ENCODE data around the gene MACROD2. TPM values are rescaled to one million over a fixed set of nuclear protein-coding genes. Genes with fewer than 3 reads are reported as not detected.
"Not testable (repeated sequence)": the region's sequence is repeated elsewhere in the genome, so short reads cannot be mapped to it uniquely, and the experiment has no call there.

MACROD2 gene
- total RNA-seq, 2 donors from 2014 or later = not detected

DNA sequence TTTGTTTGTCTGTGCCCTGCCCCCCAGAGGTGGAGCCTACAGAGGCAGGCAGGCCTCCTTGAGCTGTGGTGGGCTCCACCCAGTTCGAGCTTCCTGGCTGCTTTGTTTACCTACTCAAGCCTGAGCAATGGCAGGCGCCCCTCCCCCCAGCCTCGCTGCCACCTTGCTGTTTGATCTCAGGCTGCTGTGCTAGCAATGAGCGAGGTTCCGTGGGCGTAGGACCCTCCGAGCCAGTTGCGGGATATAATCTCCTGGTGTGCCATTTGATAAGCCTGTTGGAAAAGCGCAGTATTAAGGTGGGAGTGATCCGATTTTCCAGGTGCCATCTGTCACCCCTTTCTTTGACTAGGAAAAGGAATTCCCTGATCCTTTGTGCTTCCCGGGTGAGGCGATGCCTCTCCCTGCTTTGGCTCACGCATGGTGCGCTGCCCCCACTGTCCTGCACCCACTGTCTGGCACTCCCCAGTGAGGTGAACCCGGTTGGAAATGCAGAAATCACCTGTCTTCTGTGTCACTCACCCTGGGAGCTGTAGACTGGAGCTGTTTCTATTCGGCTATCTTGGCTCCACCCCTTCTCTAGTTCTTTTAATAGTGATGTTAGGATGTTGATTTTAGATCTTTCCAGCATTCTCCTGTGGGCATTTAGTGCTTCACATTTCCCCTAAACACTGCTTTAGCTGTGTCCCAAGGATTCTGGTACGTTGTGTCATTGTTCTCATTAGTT, 471.9 kb downstream of the MACROD2 start:
- not testable (repeated sequence) for DNase-seq; ATAC-seq (replicated peaks in 1 of 2); H3K27me3 Mint-ChIP-seq (ENCODE audit: low read depth); H3K4me1 Mint-ChIP-seq (ENCODE audit: low read depth); H3K36me3 Mint-ChIP-seq (ENCODE audit: insufficient read depth in 2 of 2); H3K4me3 Mint-ChIP-seq; H3K27ac Mint-ChIP-seq
- H3K9me3 Mint-ChIP-seq = peaks cover 17 to 23% of the 10 kb centered on the region in 2 donors

DNA sequence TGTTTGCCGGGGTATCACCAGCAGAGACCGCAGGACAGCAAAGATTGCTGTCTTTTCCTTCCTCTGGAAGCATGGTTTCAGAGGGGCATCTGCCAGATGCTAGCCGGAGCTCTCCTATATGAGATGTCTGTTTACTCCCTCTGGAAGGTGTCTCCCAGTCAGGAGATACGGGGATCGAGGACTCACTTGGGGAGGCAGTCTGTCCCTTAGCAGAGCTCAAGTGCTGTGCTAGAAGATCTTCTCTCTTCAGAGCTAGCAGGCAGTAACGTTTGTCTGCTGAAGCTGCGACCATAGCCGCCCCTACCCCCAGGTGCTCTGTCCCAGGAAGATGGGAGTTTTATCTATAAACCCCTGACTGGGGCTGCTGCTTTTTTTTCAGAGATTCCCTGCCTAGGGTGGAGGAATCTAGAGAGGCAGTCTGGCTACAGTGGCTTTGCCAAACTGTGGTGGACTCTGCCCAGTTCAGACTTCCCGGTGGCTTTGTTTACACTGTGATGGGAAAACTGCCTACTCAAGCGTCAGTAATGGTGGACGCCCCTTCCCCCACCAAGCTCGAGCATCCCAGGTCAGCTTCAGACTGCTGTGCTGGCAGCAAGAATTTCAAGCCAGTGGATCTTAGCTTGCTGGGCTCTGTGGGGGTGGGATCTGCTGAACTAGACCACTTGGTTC, 475.0 kb downstream of the MACROD2 start:
- Mint-ChIP-seq H3K36me3 (ENCODE audit: insufficient read depth in 2 of 2) (peaks cover 2 to 5% of the 10 kb centered on the region in 2 donors), H3K9me3 (peaks cover 19 to 22% of the 10 kb centered on the region in 2 donors), H3K4me3 (no peak overlapping the region), H3K27ac (no peak overlapping the region), H3K4me1 (ENCODE audit: low read depth) (no peaks in the 10 kb centered on the region), H3K27me3 (ENCODE audit: low read depth) (no peaks in the 10 kb centered on the region)
- no peak for DNase-seq
- ATAC-seq (replicated peaks in 1 of 2) = no peak

DNA sequence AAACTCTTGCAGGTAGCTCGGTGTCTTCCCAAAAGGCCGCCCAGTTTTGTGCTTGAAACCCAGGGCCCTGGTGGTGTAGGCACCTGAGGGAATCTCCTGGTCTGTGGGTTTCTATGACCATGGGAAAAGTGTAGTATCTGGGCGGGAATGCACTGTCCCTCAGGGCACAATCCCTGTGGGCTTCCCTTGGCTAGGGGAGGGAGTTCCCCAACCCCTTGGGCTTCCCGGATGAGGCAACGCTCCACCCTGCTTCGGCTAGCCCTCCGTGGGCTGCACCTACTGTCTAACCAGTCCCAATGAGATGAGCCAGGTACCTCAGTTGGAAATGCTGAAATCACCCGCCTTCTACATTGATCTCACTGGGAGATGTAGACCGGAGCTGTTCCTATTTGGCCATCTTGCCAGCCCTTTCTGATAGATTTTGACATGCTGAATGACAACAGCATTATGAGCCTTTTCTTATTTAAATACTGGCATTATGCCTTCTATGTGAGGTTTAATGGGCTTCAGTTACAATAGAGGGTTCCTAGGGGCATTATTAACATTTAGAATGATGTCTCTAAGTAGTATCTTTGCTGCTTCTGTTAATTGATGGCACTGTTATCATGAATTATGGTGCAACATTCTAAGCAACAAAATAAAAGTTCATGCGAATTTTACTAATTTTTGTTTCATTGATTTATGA, 475.8 kb downstream of the MACROD2 start:
- H3K9me3 Mint-ChIP-seq = peaks cover 16 to 18% of the 10 kb centered on the region in 2 donors
- no peak for DNase-seq
- peaks cover 2 to 5% of the 10 kb centered on the region in 2 donors for H3K36me3 Mint-ChIP-seq (ENCODE audit: insufficient read depth in 2 of 2)
- no peak for ATAC-seq (replicated peaks in 1 of 2)
- no peak overlapping the region for H3K27ac Mint-ChIP-seq
- no peak overlapping the region for H3K4me3 Mint-ChIP-seq
- no peaks in the 10 kb centered on the region for H3K4me1 Mint-ChIP-seq (ENCODE audit: low read depth)
- H3K27me3 Mint-ChIP-seq (ENCODE audit: low read depth) = no peaks in the 10 kb centered on the region

DNA sequence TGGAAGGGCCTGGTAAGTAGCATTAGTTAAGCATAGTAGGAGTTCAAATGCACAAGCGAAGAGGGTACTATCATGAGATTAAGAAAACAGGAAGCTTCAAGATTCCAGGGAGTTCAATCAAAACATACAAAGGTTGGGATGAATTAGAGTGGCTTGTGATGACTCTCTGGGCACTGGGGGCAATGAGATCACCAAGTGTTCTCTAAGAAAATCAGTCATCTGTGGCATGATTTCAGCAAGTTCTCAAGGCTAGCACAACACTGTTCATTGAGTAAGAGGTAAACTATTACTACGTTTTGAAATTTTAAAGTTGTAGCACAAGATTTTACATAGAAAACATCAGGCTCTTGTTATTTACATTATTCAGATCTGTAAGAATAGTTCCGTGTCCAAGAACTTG, 481.8 kb downstream of the MACROD2 start:
- no peak overlapping the region for H3K4me3 Mint-ChIP-seq
- H3K4me1 Mint-ChIP-seq (ENCODE audit: low read depth) = no peaks in the 10 kb centered on the region
- H3K27me3 Mint-ChIP-seq (ENCODE audit: low read depth) = no peaks in the 10 kb centered on the region
- ATAC-seq (replicated peaks in 1 of 2) (no peak), DNase-seq (no peak)
- peaks cover 0 to 11% of the 10 kb centered on the region in 2 donors for H3K9me3 Mint-ChIP-seq
- H3K27ac Mint-ChIP-seq = no peak overlapping the region
- H3K36me3 Mint-ChIP-seq (ENCODE audit: insufficient read depth in 2 of 2) = no peaks in the 10 kb centered on the region

DNA sequence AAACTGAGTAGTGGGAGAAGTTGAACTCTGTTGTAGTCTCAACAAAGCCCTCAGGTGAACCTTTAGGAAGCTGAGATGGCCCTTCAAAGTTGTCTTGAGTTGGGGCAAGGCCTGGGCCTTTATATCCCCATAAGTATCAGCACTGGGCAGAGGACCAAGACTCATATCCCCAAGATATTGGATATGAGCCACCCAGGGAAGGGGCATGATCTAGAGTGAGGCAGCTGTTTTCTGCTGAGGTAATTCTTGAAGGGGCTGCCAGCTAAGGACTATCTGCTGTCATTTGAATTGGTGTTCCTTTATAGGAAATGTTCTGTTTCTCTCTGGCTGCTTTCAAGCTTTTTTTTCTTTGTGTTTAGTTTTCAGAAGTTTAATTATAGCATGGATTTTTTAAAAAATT, 482.8 kb downstream of the MACROD2 start:
- ATAC-seq (replicated peaks in 1 of 2) (no peak), DNase-seq (no peak)
- no peaks in the 10 kb centered on the region for H3K36me3 Mint-ChIP-seq (ENCODE audit: insufficient read depth in 2 of 2)
- no peaks in the 10 kb centered on the region for H3K4me1 Mint-ChIP-seq (ENCODE audit: low read depth)
- no peaks in the 10 kb centered on the region for H3K27me3 Mint-ChIP-seq (ENCODE audit: low read depth)
- no peak overlapping the region for H3K4me3 Mint-ChIP-seq
- H3K9me3 Mint-ChIP-seq = peaks cover 1 to 9% of the 10 kb centered on the region in 2 donors
- H3K27ac Mint-ChIP-seq = no peak overlapping the region

DNA sequence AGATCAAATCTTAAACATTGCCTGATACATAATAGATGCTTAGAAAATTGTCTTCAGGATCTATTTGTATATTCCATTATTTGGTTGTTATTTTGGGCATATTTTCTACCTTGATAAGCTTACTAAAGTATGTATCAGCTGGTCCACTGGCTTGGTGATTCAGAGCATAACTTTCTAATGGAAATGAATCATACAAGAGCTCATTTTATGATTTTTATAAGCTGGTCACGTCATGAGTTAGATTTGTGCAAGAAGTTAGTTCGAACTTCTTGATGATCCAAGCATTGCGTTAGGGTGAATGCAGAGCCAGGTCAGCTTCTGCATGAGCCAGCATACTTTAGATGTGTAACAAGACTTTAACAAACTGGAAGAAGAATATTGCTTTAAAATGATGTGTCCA, 486.5 kb downstream of the MACROD2 start:
- H3K9me3 Mint-ChIP-seq = peaks cover 6 to 15% of the 10 kb centered on the region in 2 donors
- peaks cover 4 to 5% of the 10 kb centered on the region in 2 donors for H3K36me3 Mint-ChIP-seq (ENCODE audit: insufficient read depth in 2 of 2)
- H3K4me3 Mint-ChIP-seq = no peak overlapping the region
- no peaks in the 10 kb centered on the region for H3K27me3 Mint-ChIP-seq (ENCODE audit: low read depth)
- H3K4me1 Mint-ChIP-seq (ENCODE audit: low read depth) = no peaks in the 10 kb centered on the region
- DNase-seq (no peak), ATAC-seq (replicated peaks in 1 of 2) (no peak)
- H3K27ac Mint-ChIP-seq = no peak overlapping the region

DNA sequence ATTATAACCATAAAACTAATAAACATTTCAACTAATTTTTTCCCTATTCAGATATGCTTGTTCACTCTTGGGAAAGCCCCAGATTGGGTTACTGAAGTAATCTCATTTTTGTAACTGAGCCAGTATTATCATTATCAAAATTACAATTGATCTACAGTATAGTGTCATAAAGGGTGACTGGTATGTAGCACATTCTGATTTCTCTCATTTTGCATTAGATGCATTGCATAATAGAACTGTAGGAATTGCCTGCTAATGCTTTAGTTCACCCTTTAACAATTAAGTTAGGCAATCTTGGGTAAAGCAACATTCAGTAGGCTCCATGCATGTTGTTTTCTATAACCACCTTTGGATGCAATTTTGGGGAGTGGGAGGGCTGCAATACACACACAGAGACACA, 492.9 kb downstream of the MACROD2 start:
- Mint-ChIP-seq H3K36me3 (ENCODE audit: insufficient read depth in 2 of 2) (peaks cover 4 to 5% of the 10 kb centered on the region in 2 donors), H3K27me3 (ENCODE audit: low read depth) (no peaks in the 10 kb centered on the region), H3K4me3 (no peak overlapping the region), H3K27ac (no peak overlapping the region), H3K4me1 (ENCODE audit: low read depth) (no peaks in the 10 kb centered on the region), H3K9me3 (peaks cover 4 to 12% of the 10 kb centered on the region in 2 donors)
- DNase-seq = no peak
- no peak for ATAC-seq (replicated peaks in 1 of 2)

DNA sequence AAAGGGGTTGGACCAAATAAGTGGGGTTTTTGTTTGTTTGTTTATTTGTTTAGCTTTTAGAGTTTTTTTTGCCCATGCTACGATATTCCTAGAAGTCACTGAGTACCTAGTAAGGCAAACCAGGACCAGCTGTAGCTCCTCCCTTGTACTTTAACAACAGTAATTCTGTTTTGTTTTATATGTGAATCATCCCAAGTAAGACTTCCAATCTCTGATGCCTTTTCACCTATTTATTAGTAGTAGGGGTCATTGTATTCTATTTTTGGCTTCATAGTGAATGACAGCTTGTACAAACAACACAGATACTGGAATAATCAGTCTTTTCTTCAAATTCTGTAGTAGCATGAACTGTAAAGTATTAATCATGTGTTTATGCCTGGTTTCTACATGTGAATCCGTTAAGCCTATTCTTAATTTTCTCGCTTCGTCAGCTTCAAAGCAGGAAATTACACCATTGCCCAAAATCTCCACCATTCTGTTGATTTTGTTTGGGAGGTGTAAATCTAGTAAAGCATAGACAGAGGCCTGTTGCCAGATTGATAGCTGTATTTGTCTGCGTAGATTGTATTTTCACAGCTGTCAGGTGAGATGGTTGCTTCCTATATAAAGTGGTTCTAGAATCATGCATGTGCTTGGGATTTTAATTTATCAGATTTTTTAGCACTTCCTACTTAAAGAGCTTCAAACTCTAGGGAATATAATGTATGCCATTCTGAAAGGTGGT, 493.6 kb downstream of the MACROD2 start:
- Mint-ChIP-seq H3K27ac (no peak overlapping the region), H3K27me3 (ENCODE audit: low read depth) (no peaks in the 10 kb centered on the region), H3K4me1 (ENCODE audit: low read depth) (no peaks in the 10 kb centered on the region)

DNA sequence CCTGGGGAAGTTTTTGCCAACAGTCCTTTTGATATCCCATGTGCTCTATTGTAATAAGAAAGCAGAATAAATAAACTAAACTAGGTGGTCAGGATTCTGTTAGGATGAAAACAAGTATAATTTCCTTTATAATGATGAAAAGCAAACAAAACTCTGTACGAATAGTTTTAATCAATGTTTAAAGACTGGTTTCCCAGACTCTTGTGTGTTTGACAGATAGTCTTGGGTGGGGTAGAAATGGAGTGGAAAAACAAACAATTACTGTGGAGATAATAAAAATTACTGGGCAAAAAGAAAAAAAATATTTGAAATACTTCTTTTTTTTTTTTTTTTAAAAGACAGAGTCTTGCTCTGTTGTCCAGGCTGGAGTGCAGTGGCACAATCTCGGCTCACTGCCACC, 494.2 kb downstream of the MACROD2 start:
- Mint-ChIP-seq H3K27me3 (ENCODE audit: low read depth) (no peaks in the 10 kb centered on the region), H3K36me3 (ENCODE audit: insufficient read depth in 2 of 2) (peaks cover 3 to 5% of the 10 kb centered on the region in 2 donors), H3K4me1 (ENCODE audit: low read depth) (no peaks in the 10 kb centered on the region), H3K4me3 (no peak overlapping the region), H3K27ac (no peak overlapping the region), H3K9me3 (peaks cover 3 to 10% of the 10 kb centered on the region in 2 donors)
- no peak for ATAC-seq (replicated peaks in 1 of 2)
- no peak for DNase-seq

More for the DNA sequence above, 493.6 kb downstream of the MACROD2 start:
- DNase-seq (no peak), ATAC-seq (replicated peaks in 1 of 2) (no peak)
- Mint-ChIP-seq H3K4me3 (no peak overlapping the region), H3K9me3 (peaks cover 4 to 12% of the 10 kb centered on the region in 2 donors), H3K36me3 (ENCODE audit: insufficient read depth in 2 of 2) (peaks cover 4 to 5% of the 10 kb centered on the region in 2 donors)

DNA sequence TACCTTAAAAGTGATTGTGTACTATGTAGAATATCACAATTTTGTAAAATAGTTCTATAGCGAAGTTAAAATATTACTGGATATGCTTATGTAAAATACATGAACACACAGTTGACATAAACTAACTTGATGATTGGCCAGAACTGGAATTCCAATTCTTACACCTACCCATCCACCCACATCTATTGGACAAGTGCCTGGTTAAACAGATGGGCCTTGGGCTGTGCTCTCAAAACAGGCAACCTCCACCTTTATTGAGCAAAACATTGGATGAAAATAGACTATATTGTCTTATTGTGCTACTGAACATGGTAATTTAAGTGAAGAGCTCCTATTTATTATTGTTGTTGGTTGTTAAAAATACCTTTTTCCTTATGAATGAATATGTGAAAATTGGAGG, 496.1 kb downstream of the MACROD2 start:
- ATAC-seq (replicated peaks in 1 of 2) (no peak), DNase-seq (no peak)
- no peak overlapping the region for H3K27ac Mint-ChIP-seq
- H3K9me3 Mint-ChIP-seq = peaks cover 0 to 2% of the 10 kb centered on the region in 2 donors
- H3K4me1 Mint-ChIP-seq (ENCODE audit: low read depth) = no peaks in the 10 kb centered on the region
- H3K27me3 Mint-ChIP-seq (ENCODE audit: low read depth) = no peaks in the 10 kb centered on the region
- no peak overlapping the region for H3K4me3 Mint-ChIP-seq
- H3K36me3 Mint-ChIP-seq (ENCODE audit: insufficient read depth in 2 of 2) = no peaks in the 10 kb centered on the region

DNA sequence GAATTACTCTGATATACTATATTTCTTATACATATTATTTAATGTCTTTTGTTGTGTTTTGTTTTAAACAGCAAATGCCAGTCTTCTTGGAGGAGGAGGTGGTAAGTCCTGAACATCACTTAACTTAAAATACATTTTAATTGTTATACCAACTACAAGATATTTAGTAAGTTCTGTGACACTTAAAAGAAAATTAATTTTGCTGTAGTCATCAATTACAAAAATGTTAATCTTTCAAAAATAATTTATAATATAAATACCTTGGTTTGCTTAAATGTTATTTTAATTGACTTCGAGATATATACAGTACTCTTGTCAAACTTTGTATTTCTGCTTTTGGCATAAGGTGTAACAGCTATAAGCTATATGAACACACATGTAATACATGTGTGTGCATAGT, 498.1 kb downstream of the MACROD2 start:
- H3K36me3 Mint-ChIP-seq (ENCODE audit: insufficient read depth in 2 of 2) = no peaks in the 10 kb centered on the region
- no peak for ATAC-seq (replicated peaks in 1 of 2)
- no peak overlapping the region for H3K27ac Mint-ChIP-seq
- H3K4me3 Mint-ChIP-seq = no peak overlapping the region
- peaks cover 0 to 3% of the 10 kb centered on the region in 2 donors for H3K9me3 Mint-ChIP-seq
- no peaks in the 10 kb centered on the region for H3K4me1 Mint-ChIP-seq (ENCODE audit: low read depth)
- H3K27me3 Mint-ChIP-seq (ENCODE audit: low read depth) = no peaks in the 10 kb centered on the region
- DNase-seq = no peak

DNA sequence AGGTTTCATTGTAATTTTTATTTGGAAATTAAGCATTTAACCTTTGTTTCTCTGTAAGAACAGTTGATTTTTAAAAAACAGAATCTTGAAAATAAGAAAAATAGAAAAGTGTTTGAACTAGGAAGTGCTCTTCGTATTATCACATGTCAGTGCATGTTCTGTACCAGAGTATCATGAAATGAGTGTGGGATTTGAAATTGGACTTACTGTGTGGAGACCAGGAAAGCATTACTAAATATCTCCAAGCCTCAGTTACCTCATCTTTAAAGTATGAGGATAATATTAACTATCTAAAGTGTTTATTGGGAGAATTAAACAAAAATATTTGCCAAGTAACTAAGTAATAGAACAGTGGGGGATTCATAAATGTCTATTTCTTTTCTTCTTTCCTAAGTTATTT, 499.0 kb downstream of the MACROD2 start:
- Mint-ChIP-seq H3K9me3 (peaks cover 0 to 7% of the 10 kb centered on the region in 2 donors), H3K4me1 (ENCODE audit: low read depth) (no peaks in the 10 kb centered on the region), H3K36me3 (ENCODE audit: insufficient read depth in 2 of 2) (no peaks in the 10 kb centered on the region), H3K4me3 (no peak overlapping the region), H3K27me3 (ENCODE audit: low read depth) (no peaks in the 10 kb centered on the region), H3K27ac (no peak overlapping the region)
- no peak for DNase-seq
- ATAC-seq (replicated peaks in 1 of 2) = no peak

DNA sequence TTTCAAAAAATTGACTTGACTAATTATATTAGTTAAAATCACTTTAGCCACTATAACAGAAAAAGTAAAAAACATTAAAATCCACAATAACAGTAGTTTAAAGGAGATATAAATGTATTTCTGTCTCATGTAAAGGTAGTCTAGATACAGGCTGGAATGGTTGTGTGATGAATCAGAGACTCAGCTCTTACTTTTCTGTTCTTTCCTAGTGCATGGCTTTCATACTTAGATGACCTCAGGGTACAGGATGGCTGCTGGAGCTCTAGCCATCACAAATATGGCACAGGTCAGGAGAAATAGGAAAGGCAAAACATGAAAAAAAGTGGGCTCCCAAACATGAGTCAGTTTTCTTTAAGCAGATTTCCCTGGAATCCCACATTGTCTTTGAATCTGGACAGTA, 499.8 kb downstream of the MACROD2 start:
- H3K27ac Mint-ChIP-seq = no peak overlapping the region
- H3K36me3 Mint-ChIP-seq (ENCODE audit: insufficient read depth in 2 of 2) = peaks cover 0 to 2% of the 10 kb centered on the region in 2 donors
- no peak overlapping the region for H3K4me3 Mint-ChIP-seq
- no peaks in the 10 kb centered on the region for H3K27me3 Mint-ChIP-seq (ENCODE audit: low read depth)
- ATAC-seq (replicated peaks in 1 of 2) (no peak), DNase-seq (no peak)
- H3K9me3 Mint-ChIP-seq = peaks cover 2 to 9% of the 10 kb centered on the region in 2 donors
- no peaks in the 10 kb centered on the region for H3K4me1 Mint-ChIP-seq (ENCODE audit: low read depth)

All from activated T-cell treated with anti-CD3 and anti-CD28 coated beads, Interleukin-2, amount 50 U/mL, for 72 hours (primary cell).